HG03521 (cell line): ENCODE results near the gene RCAN1.
"Not testable (repeated sequence)": the region's sequence is repeated elsewhere in the genome, so short reads cannot be mapped to it uniquely, and the experiment has no call there.

Experiments
- ATAC-seq: cut with Tn5 transposase; IDR thresholded peaks from one replicate; pipeline ENCODE4 v1.9.1; 2021; ENCODE audit warnings: mild to moderate bottlenecking, moderate library complexity; ENCODE audit not compliant: unreplicated experiment

RCAN1 gene

DNA sequence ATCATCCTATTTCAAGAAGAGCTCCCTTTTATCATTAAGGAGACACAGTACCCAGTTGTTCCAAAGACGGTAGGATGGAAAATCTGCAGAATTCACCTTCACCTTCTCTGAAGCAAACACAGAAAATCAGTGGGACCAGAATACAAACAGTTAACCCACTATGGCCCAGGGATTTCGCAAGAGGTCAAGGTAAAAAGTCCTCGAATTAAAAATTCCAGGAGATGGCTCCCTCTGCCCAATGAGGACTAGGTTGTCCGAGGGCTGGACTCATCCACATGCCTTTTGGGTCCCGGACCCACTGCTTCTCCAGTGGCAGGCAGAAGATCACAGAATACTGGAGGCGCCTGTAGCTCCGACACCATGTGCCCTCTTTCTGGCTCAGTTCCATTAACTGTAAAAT, 42.9 kb downstream of the RCAN1 start:
- no peak for ATAC-seq

GRCh38 chr21:34570313-34570712, 44.6 kb downstream of the RCAN1 start:
- ATAC-seq = no peak

- ATAC-seq = no peak
Measured at GRCh38 chr21:34569381-34569979, 45.4 kb downstream of the RCAN1 start.

GRCh38 chr21:34568801-34569200, 46.1 kb downstream of the RCAN1 start:
- not testable (repeated sequence) for ATAC-seq

GRCh38 chr21:34567604-34568155, 47.2 kb downstream of the RCAN1 start:
- ATAC-seq = no peak

DNA sequence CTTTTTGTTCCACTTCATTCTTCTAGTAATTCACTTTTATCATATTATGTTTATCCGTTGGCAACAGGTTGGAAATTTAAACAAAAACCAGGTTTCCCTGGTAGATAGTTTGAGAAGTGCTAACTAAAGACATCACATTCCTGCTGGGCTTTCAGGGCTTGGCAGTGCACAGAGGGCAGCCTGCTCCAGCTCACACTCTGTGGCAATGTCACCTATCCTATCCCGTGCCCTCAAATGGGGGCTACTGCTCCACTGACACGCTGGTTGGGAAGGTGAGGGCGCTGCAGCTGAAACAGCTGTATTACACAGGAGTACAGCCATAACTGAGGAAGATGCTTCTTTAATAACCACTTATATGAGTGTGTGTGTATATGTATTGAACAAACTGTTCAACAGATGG, 49.7 kb downstream of the RCAN1 start:
- no peak for ATAC-seq

DNA sequence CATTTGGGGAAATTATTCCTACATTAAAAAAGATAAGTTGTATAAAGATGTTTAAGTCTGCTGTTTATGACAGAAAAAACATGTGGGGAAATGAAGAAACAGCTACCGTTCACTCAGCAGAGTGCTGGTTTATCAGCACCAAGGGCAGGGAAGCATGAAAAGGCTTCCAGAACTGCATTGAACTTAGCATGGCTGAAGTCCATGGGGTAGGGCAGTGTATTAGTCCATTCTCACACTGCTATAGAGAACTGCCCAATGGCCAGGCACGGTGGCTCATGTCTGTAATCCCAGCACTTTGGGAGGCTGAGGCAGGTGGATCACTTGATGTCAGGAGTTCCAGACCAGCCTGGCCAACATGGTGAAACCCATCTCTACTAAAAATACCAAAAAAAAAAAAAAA, 51.5 kb downstream of the RCAN1 start:
- not testable (repeated sequence) for ATAC-seq

- no peak for ATAC-seq
Measured at GRCh38 chr21:34561806-34562205, 53.1 kb downstream of the RCAN1 start.

- ATAC-seq = no peak
Measured at GRCh38 chr21:34560609-34561008, 54.3 kb downstream of the RCAN1 start.

GRCh38 chr21:34560021-34560420, 54.9 kb downstream of the RCAN1 start:
- ATAC-seq = no peak

GRCh38 chr21:34559089-34559631, 55.8 kb downstream of the RCAN1 start:
- ATAC-seq = no peak

- no peak for ATAC-seq
Measured at GRCh38 chr21:34558166-34558565, 56.7 kb downstream of the RCAN1 start.

DNA sequence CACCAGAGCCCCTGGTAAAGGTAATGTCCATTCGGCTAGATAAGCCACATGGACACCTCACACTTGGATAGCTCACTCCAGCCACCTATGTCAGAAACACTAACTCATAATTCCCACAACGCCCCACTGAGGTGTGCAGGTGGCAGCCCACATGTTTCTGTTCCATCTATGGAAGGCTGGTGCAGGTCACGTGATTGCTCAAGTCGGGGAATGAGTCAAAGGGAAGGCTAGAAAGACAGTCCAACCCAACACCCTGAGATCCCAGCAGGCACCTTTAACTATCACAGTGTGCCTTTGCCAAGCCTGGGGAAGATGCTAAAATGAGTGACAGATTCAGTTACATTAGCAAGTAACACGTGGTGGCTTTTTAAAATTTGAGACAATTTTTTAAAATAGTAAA, 57.7 kb downstream of the RCAN1 start:
- ATAC-seq = no peak

- ATAC-seq = not testable (repeated sequence)
Measured at GRCh38 chr21:34554670-34555069, 60.2 kb downstream of the RCAN1 start.

DNA sequence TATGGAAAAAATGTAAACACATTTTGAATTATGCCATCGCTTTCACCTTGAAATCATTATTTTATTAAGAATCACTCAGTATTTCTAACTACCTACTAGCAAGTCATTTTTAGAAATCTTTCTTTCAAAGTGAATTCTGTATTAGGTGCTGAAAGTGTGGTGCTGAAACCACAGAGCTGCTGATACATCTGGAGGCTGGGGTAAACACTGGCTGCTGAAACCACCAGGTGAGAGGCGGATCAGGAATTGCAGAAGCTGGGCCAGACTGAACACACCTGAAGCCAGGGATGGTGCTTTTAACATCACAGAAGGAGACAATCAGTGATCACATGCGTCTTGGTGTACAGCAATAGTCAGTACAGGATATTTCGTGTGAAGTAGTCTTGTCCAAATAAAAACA, 60.7 kb downstream of the RCAN1 start:
- no peak for ATAC-seq

DNA sequence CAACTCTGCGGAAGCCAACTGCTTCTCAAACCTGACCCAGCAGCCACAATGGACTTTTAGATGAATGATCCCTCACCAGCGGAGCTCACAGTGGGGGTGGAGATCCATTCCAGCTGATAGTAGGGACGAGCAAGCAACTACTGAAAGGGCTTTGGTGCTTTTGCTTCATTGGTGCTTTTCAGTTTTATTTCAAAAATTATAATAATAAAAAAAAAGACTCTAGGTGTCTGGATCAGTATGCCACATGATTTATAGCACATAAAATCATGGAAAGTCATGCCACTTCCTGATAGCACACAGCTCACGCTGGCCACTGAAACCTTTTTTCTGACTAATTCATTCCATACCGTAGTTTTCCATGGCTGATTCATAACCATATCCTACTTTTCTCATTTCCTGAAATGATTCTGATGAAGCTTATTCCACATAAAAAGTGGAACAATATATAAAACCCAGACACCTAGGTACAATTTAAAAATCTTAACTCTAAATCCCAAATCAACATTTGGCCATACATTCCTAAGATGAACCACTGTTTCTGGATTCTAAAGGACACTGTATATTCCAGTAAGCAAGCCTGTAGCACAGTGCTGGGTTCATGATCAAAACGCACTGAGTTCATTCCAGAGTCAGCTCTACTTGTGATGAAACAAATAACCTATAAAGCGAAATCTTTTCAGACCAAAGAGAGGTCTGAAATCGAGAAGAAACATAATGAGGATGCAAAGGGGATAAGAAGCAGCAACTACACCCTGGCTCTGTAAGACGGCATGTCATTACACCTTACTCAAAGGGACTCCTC, 61.6 kb downstream of the RCAN1 start:
- no peak for ATAC-seq

- no peak for ATAC-seq
Measured at GRCh38 chr21:34552360-34553098, 62.4 kb downstream of the RCAN1 start.

GRCh38 chr21:34550182-34550799, 64.6 kb downstream of the RCAN1 start:
- no peak for ATAC-seq

DNA sequence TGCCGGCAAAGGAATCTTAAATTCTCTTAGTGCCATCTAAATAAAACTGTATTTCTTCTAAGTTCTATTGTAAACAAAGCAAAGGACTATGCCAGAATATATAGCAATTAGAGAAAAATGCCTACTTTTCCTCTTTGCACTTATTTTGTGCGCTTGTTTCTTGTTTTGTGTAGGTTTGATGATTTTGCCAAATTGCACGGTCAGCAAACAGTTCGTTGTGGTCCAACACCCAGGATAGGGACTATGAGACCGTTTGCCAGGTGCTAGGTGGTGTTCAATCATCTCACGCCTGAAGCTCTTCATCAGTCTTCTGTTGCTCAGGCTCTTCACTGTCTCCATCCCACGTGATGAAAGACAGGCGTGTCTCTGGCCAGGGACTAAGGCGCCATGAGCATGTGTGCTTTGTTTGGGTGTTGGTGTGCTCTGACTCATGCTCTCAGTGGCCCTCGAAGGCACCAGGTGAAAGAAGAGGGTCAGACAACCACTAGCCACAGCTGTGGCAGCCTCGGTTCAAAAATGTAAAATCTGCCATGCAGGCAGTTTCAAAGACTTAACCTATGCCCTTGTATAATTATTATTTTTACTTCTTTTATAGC, 66.0 kb downstream of the RCAN1 start:
- no peak for ATAC-seq

- no peak for ATAC-seq
Measured at GRCh38 chr21:34546542-34546941, 68.4 kb downstream of the RCAN1 start.
